Progenitor cell of endocrine pancreas (in vitro differentiated cells): Measurements from ENCODE around the gene GALNT16. TPM values are rescaled to one million over a fixed set of nuclear protein-coding genes. Genes with fewer than 3 reads are reported as not detected.

Source experiments
- DNase-seq: peaks from one replicate; pipeline ENCODE4 v3.0.0; 2021; ENCODE audit warnings: low spot score; ENCODE audit not compliant: unreplicated experiment
- H3K27ac Mint-ChIP-seq: 2 replicates; pipeline ENCODE4 v1.8.0; 2021; ENCODE audit warnings: mild to moderate bottlenecking, moderate library complexity, mixed read lengths
- H3K27me3 Mint-ChIP-seq: 2 replicates; pipeline ENCODE4 v1.8.0; 2021; ENCODE audit warnings: mixed read lengths
- H3K36me3 Mint-ChIP-seq: 2 replicates; pipeline ENCODE4 v1.8.0; 2022; ENCODE audit warnings: mixed read lengths; ENCODE audit not compliant: insufficient read depth
- H3K4me1 Mint-ChIP-seq: 2 replicates; pipeline ENCODE4 v1.8.0; 2021; ENCODE audit warnings: low read depth, mixed read lengths
- H3K4me3 Mint-ChIP-seq: 2 replicates; pipeline ENCODE4 v1.8.0; 2021; ENCODE audit warnings: low read depth, mild to moderate bottlenecking, moderate library complexity, mixed read lengths
- H3K9me3 Mint-ChIP-seq: 2 replicates; pipeline ENCODE4 v1.8.0; 2021; ENCODE audit warnings: low read depth, mixed read lengths
- CTCF ChIP-seq: fragments of 200-600 bp; sonication (generic); IDR thresholded peaks from one replicate; pipeline ENCODE4 v1.5.0; 2021; ENCODE audit warnings: antibody characterized with exemption, mild to moderate bottlenecking; ENCODE audit not compliant: unreplicated experiment
- total RNA-seq: library from RNA; stranded (reverse); gene quantifications from 2 replicates; pipeline ENCODE4 v1.2.1, GENCODE V29; 2021

The GALNT16 gene
- total RNA-seq, 1 donor from 2014 or later = 12.7 TPM

DNA sequence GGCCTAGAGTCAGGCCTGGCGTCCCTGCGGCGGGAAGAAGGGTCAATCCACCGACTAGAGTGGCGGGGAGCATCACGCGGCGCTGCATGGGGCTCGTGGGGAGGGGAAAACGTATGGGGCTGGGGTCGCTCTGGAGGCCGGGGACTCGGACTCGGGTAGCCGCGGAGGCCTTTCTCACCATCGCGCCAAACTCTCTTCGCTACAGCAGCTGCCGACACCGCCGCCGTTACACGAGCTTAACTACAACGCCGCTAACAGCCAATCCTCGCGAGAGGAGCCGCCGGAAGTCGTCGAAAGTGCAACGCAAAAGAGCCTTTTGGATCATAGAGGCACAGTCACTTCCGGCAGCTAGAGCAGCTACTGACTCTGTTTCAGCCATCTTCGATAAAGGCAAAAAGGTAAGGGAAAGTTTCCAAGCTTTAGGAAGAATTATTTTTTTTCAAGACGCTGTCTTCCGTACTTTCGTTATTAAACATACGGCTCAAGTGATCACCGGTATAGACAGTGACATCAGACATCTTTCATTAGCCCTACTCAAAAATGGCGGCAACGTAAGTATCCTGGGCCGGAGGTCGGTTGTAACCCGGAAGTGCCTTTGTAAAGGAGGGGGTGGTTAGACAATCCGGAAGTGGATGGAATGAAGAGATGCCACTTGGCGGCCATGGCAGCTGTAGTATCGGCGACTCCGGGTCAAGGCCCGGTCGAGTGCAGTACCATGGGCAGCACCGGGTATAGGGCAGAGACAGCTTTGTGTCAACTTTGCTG, 138.3 kb downstream of the GALNT16 start, which contains the start of the genes ERH and SLC39A9:
Gene ERH (minus strand): TSS at position 247 of the 765 bp plus-strand sequence. CDS start 66 bp downstream, at position 181.
Gene SLC39A9 (plus strand): TSS at position 640 of the 765 bp plus-strand sequence. CDS start 678 bp downstream, outside the sequence.
- peak; percentile 77 for DNase-seq
- Mint-ChIP-seq H3K4me1 (peaks cover 32% of the 10 kb centered on the region), H3K9me3 (no peaks in the 10 kb centered on the region), H3K4me3 (peak within 1 kb of the TSS; percentile 96), H3K27me3 (no peaks in the 10 kb centered on the region), H3K36me3 (peaks cover 13% of the 10 kb centered on the region), H3K27ac (peak within 1 kb of the TSS; percentile 100)
- TF ChIP-seq CTCF = no peak

GRCh38 chr14:69398818-69399210, 138.9 kb downstream of the GALNT16 start:
- no peaks in the 10 kb centered on the region for H3K27me3 Mint-ChIP-seq
- DNase-seq = no peak
- peak overlapping the region; percentile 100 for H3K27ac Mint-ChIP-seq
- TF ChIP-seq CTCF = no peak
- peaks cover 11% of the 10 kb centered on the region for H3K36me3 Mint-ChIP-seq
- H3K9me3 Mint-ChIP-seq = no peaks in the 10 kb centered on the region
- peaks cover 32% of the 10 kb centered on the region for H3K4me1 Mint-ChIP-seq
- H3K4me3 Mint-ChIP-seq = peak overlapping the region; percentile 96

DNA sequence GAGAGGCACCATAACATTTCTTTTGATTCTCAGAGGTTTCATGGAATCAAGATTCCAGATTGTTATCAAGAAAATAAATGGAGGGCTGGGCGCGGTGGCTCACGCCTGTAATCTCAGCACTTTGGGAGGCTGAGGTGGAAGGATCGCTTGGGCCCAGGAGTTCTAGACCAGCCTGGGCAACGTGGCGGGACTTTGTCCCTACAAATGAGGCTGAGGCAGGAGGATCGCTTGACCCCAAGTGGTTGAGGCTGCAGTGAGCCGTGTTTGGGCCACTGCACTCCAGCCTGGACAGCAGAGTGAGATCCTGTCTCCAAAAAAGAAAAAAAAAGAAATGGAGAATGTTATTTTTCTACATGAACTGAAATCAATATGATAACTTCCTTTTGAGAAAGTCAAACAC, 139.8 kb downstream of the GALNT16 start:
- DNase-seq = no peak
- no peaks in the 10 kb centered on the region for H3K9me3 Mint-ChIP-seq
- no peak for TF ChIP-seq CTCF
- H3K4me3 Mint-ChIP-seq = peak overlapping the region; percentile 96
- no peaks in the 10 kb centered on the region for H3K27me3 Mint-ChIP-seq
- peaks cover 32% of the 10 kb centered on the region for H3K4me1 Mint-ChIP-seq
- peaks cover 11% of the 10 kb centered on the region for H3K36me3 Mint-ChIP-seq
- no peak overlapping the region for H3K27ac Mint-ChIP-seq

DNA sequence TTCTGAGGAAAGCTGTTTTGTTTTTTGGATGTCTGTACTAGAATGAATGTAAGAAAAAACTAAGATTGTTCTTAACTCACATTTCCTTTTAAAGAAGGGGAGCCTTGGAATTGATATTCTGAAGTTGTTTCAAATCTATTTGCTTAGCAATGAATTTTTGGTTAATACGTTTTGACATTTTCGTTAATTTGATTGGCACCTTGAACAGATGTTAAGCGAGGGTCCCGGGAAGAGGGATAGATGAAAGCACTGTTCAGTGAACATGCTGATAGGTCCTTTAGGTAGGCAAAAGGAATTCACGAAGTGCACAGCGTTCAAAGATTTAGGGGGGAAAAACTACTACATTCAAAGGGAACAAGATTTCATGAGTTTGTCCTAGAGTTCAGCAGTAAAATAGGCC, 140.2 kb downstream of the GALNT16 start:
- Mint-ChIP-seq H3K9me3 (no peaks in the 10 kb centered on the region), H3K4me1 (peaks cover 32% of the 10 kb centered on the region), H3K4me3 (peak overlapping the region; percentile 96), H3K27me3 (no peaks in the 10 kb centered on the region), H3K27ac (peak overlapping the region; percentile 10), H3K36me3 (peaks cover 12% of the 10 kb centered on the region)
- no peak for TF ChIP-seq CTCF
- DNase-seq = no peak

- Mint-ChIP-seq H3K36me3 (peaks cover 4% of the 10 kb centered on the region), H3K4me1 (peaks cover 29% of the 10 kb centered on the region), H3K27ac (no peak overlapping the region), H3K9me3 (no peaks in the 10 kb centered on the region), H3K27me3 (no peaks in the 10 kb centered on the region), H3K4me3 (no peak overlapping the region)
- DNase-seq = no peak
- no peak for TF ChIP-seq CTCF
Observed at GRCh38 chr14:69401841-69402240, 141.9 kb downstream of the GALNT16 start.
